SK-N-SH treated with all-trans-retinoic acid at 6 μM for 48 hours (cell line): ENCODE results near the gene FRG2B.
"Not testable (repeated sequence)": the region's sequence is repeated elsewhere in the genome, so short reads cannot be mapped to it uniquely, and the experiment has no call there.

Experiments used
- ATAC-seq: fragments of 200-7000 bp; cut with Tn5 transposase; 3 replicates; pipeline ENCODE4 v1.9.1; 2020; ENCODE audit warnings: mild to moderate bottlenecking, moderate library complexity
- ARNTL ChIP-seq: fragments of 450-650 bp; formaldehyde crosslinking; IDR thresholded peaks from 2 replicates; pipeline ENCODE4 v1.5.0; 2020; ENCODE audit warnings: low read depth, mild to moderate bottlenecking, moderate library complexity, borderline replicate concordance
- BACH2 ChIP-seq: fragments of 250-450 bp; sonication (Bioruptor Pico); IDR thresholded peaks from 2 replicates; pipeline ENCODE4 v1.9.0; 2021; ENCODE audit warnings: mild to moderate bottlenecking, borderline replicate concordance
- CREB5 ChIP-seq: fragments of 250-450 bp; sonication (Bioruptor Pico); IDR thresholded peaks from 2 replicates; pipeline ENCODE4 v1.5.1; 2020; ENCODE audit warnings: low read depth, mild to moderate bottlenecking, moderate library complexity
- CSDC2 ChIP-seq: fragments of 250-450 bp; sonication (Bioruptor Pico); IDR thresholded peaks from 2 replicates; pipeline ENCODE4 v1.5.0; 2020; ENCODE audit warnings: mild to moderate bottlenecking, moderate library complexity
- ESRRG ChIP-seq: fragments of 250-450 bp; sonication (Bioruptor Pico); IDR thresholded peaks from 2 replicates; pipeline ENCODE4 v1.6.1; 2021; ENCODE audit warnings: mild to moderate bottlenecking
- GLIS3 ChIP-seq: fragments of 250-450 bp; sonication (Bioruptor Pico); IDR thresholded peaks from 2 replicates; pipeline ENCODE4 v1.5.0; 2020; ENCODE audit warnings: mild to moderate bottlenecking, moderate library complexity
- ISL1 ChIP-seq: fragments of 250-450 bp; sonication (Bioruptor Pico); IDR thresholded peaks from 2 replicates; pipeline ENCODE4 v2.1.2; 2022; ENCODE audit warnings: mild to moderate bottlenecking, moderate library complexity
- OSR1 ChIP-seq: fragments of 250-450 bp; sonication (Bioruptor Pico); IDR thresholded peaks from 2 replicates; pipeline ENCODE4 v1.8.0; 2022; ENCODE audit warnings: moderate library complexity, mild to moderate bottlenecking, inconsistent platforms
- PPARA ChIP-seq: fragments of 250-450 bp; sonication (Bioruptor Pico); IDR thresholded peaks from 2 replicates; pipeline ENCODE4 v1.5.0; 2020; ENCODE audit warnings: mild to moderate bottlenecking, borderline replicate concordance
- RARB ChIP-seq: fragments of 250-450 bp; sonication (Bioruptor Pico); IDR thresholded peaks from 2 replicates; pipeline ENCODE4 v1.8.0; 2021; ENCODE audit warnings: mild to moderate bottlenecking, moderate library complexity
- TOX ChIP-seq: fragments of 250-450 bp; sonication (Bioruptor Pico); IDR thresholded peaks from 2 replicates; pipeline ENCODE4 v1.8.0; 2021; ENCODE audit warnings: mild to moderate bottlenecking, moderate library complexity, borderline replicate concordance
- TSHZ2 ChIP-seq: fragments of 250-450 bp; sonication (Bioruptor Pico); IDR thresholded peaks from 2 replicates; pipeline ENCODE4 v1.5.0; 2020; ENCODE audit warnings: mild to moderate bottlenecking, moderate library complexity
- ZFP3 ChIP-seq: fragments of 250-450 bp; sonication (Bioruptor Pico); IDR thresholded peaks from 2 replicates; pipeline ENCODE4 v1.5.0; 2020; ENCODE audit warnings: mild to moderate bottlenecking, moderate library complexity
- ZFP30 ChIP-seq: fragments of 450-650 bp; formaldehyde crosslinking; IDR thresholded peaks from 2 replicates; pipeline ENCODE4 v1.5.0; 2022; ENCODE audit warnings: mild to moderate bottlenecking, moderate library complexity
- ZNF565 ChIP-seq: fragments of 450-650 bp; formaldehyde crosslinking; conservative IDR thresholded peaks from 2 replicates; pipeline ENCODE4 v1.5.0; 2020; ENCODE audit warnings: low read depth, mild to moderate bottlenecking, moderate library complexity
- ZNF70 ChIP-seq: fragments of 450-650 bp; formaldehyde crosslinking; IDR thresholded peaks from 2 replicates; pipeline ENCODE4 v1.5.0; 2020; ENCODE audit warnings: mild to moderate bottlenecking, moderate library complexity
- ZNF8 ChIP-seq: fragments of 450-650 bp; formaldehyde crosslinking; IDR thresholded peaks from 2 replicates; pipeline ENCODE4 v1.5.0; 2020; ENCODE audit warnings: mild to moderate bottlenecking, moderate library complexity
- TF ChIP-seq, protein P1 (sequence below): fragments of 250-450 bp; sonication (Bioruptor Pico); IDR thresholded peaks from 2 replicates; pipeline ENCODE4 v1.8.0; 2020; ENCODE audit warnings: mild to moderate bottlenecking, moderate library complexity, borderline replicate concordance
- TF ChIP-seq, protein P2 (sequence below): fragments of 250-450 bp; sonication (Bioruptor Pico); IDR thresholded peaks from 2 replicates; pipeline ENCODE4 v1.8.0; 2021; ENCODE audit warnings: low read depth, mild to moderate bottlenecking, moderate library complexity, borderline replicate concordance

Gene FRG2B

DNA sequence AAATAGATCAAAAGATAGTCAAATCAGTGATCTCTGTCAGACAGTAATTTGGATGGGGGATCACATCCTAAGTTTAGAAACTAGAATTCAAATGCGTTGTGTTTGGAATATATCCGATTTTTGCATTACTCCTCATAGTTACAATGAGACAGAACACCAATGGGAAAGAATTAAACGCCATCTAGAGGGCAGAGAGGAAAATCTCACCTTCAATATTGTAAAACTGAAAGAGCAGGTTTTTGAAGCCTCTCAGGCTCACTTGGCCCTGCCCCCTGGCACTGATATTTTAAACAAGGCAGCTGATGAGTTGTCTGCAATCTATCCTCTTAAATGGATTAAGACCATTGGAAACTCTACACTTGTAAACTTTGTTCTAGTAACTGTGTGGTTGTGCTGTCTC is 17.7 kb downstream of the FRG2B start (continued):
- no peak for TF ChIP-seq TSHZ2 (CRISPR knock-in tag)
- TF ChIP-seq, protein P1, sequence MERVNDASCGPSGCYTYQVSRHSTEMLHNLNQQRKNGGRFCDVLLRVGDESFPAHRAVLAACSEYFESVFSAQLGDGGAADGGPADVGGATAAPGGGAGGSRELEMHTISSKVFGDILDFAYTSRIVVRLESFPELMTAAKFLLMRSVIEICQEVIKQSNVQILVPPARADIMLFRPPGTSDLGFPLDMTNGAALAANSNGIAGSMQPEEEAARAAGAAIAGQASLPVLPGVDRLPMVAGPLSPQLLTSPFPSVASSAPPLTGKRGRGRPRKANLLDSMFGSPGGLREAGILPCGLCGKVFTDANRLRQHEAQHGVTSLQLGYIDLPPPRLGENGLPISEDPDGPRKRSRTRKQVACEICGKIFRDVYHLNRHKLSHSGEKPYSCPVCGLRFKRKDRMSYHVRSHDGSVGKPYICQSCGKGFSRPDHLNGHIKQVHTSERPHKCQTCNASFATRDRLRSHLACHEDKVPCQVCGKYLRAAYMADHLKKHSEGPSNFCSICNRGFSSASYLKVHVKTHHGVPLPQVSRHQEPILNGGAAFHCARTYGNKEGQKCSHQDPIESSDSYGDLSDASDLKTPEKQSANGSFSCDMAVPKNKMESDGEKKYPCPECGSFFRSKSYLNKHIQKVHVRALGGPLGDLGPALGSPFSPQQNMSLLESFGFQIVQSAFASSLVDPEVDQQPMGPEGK (CRISPR knock-in tag), result no peak
- TF ChIP-seq ESRRG (CRISPR knock-in tag), result no peak
- TF ChIP-seq RARB (CRISPR knock-in tag), result no peak
- TF ChIP-seq TOX (CRISPR knock-in tag), result no peak
- no peak for TF ChIP-seq GLIS3
- no peak for TF ChIP-seq ZNF8 (CRISPR knock-in tag)
- no peak for TF ChIP-seq CSDC2 (CRISPR knock-in tag)
- TF ChIP-seq ZNF70 (CRISPR knock-in tag), result no peak
- TF ChIP-seq ARNTL (CRISPR knock-in tag), result no peak
- TF ChIP-seq ZFP30 (CRISPR knock-in tag), result no peak

DNA sequence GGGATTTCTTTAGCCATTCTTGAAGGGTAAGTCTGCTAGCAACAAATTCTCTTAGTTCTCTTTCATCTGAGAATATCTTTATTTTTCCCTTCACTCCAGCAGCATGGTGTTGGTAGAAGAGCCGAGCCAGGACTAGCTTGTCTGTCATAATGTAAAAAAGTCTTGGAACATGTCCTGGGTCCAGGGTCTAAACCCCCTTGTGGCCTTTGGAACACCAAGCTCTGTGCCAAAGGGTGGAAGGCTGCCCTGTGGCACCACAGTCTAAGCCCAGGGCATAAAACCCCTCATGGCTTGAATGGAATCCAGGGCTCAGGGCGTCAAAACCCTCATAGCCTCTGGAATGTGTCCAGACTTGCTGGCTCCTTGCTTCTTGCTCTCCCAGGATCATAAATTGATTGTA is 23.2 kb downstream of the FRG2B start:
- ATAC-seq, result not testable (repeated sequence)

- TF ChIP-seq RARB (CRISPR knock-in tag) (no peak), ZNF565 (no peak), BACH2 (CRISPR knock-in tag) (no peak)
- ATAC-seq, result no peak
These were observed 25.9 kb downstream of the FRG2B start for GRCh38 chr10:133600657-133601056.

- ATAC-seq, result not testable (repeated sequence)
These were observed 26.7 kb downstream of the FRG2B start for GRCh38 chr10:133599869-133600268.

GRCh38 chr10:133592716-133593115 is 33.9 kb downstream of the FRG2B start:
- no peak for ATAC-seq
- no peak for TF ChIP-seq GLIS3
- no peak for TF ChIP-seq TOX (CRISPR knock-in tag)
- TF ChIP-seq, protein P2, sequence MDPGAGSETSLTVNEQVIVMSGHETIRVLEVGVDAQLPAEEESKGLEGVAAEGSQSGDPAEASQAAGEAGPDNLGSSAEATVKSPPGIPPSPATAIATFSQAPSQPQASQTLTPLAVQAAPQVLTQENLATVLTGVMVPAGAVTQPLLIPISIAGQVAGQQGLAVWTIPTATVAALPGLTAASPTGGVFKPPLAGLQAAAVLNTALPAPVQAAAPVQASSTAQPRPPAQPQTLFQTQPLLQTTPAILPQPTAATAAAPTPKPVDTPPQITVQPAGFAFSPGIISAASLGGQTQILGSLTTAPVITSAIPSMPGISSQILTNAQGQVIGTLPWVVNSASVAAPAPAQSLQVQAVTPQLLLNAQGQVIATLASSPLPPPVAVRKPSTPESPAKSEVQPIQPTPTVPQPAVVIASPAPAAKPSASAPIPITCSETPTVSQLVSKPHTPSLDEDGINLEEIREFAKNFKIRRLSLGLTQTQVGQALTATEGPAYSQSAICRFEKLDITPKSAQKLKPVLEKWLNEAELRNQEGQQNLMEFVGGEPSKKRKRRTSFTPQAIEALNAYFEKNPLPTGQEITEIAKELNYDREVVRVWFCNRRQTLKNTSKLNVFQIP (CRISPR knock-in tag), result no peak
- TF ChIP-seq PPARA (CRISPR knock-in tag), result no peak
- no peak for TF ChIP-seq ZNF70 (CRISPR knock-in tag)
- TF ChIP-seq OSR1 (CRISPR knock-in tag), result no peak
- TF ChIP-seq CREB5 (CRISPR knock-in tag), result no peak
- no peak for TF ChIP-seq ZFP3
- TF ChIP-seq ISL1 (CRISPR knock-in tag), result no peak
- TF ChIP-seq, all 23 proteins: peak for 0

GRCh38 chr10:133590970-133591359 is 35.6 kb downstream of the FRG2B start:
- no peak for ATAC-seq

More at GRCh38 chr10:133590970-133591359, 35.6 kb downstream of the FRG2B start:
- TF ChIP-seq, protein P2 (CRISPR knock-in tag), result no peak
- no peak for TF ChIP-seq ZNF565
